Measurements from ENCODE around the gene NME7.

DNA sequence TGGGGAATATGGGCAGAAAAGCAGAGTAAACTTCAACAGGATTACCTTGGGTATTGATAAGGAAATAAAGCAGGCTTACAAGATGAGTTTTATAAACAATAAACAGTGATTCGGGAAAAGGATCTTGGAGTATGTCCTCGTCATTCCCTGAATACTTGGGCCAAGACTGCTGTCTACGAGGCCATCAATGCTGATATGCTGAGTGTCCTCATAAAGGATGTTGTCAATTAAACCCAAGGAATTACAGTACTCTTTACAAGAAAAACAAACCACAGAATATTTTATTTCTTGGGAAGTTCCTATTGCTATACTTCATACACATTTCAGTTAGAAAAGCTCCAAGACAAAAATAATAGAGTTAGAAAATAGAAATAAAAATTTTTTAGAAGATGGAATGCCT, 226.2 kb downstream of the NME7 start:
- TF ChIP-seq POLR2A (IDR thresholded peaks at IDR 0.05): no peak
- TF ChIP-seq CTCF (IDR thresholded peaks at IDR 0.05): no peak
